Caco-2 (cell line): ENCODE results near the gene PAM. TPM values are rescaled to one million over a fixed set of nuclear protein-coding genes. Genes with fewer than 3 reads are reported as not detected.

Experiments used
- BruUV-seq: library from RNA; stranded (reverse); fragments of 400-500 nt; replicated peaks from 2 replicates; lab custom pipeline; 2021; lab: Mats Ljungman, UMichigan
- CTCF ChIA-PET: fragments of 300-600 bp; sonication (Branson Sonifier 250); formaldehyde crosslinking; loops from one replicate; lab custom pipeline; 2022; ENCODE audit warnings: antibody characterized with exemption; lab: Charles Lee
- POLR2A ChIA-PET: fragments of 300-600 bp; sonication (Branson Sonifier 250); formaldehyde crosslinking; loops from one replicate; lab custom pipeline; 2022; ENCODE audit warnings: antibody characterized with exemption; lab: Charles Lee
- DNase-seq, 2 experiments: peaks; one replicate each; pipeline versions ENCODE4 v3.0.0 to v3.0.0-alpha.2; 2020 to 2022
- H3K27me3 ChIP-seq: replicated peaks from 2 replicates; pipeline ENCODE4 v1.6.0; 2011; ENCODE audit warnings: low read length; ENCODE audit not compliant: control insufficient read depth, insufficient read depth
- H3K36me3 ChIP-seq: 2 replicates; pipeline ENCODE4 v1.5.1; 2011; ENCODE audit warnings: low read length; ENCODE audit not compliant: control insufficient read depth, insufficient read depth
- H3K4me1 ChIP-seq: fragments of 250-450 bp; sonication (Bioruptor Pico); 2 replicates; pipeline ENCODE4 v1.5.1; 2020; ENCODE audit warnings: mild to moderate bottlenecking
- H3K4me3 ChIP-seq: 2 replicates; pipeline ENCODE4 v1.5.1; 2011; ENCODE audit warnings: low read depth, mild to moderate bottlenecking, control low read depth, low read length
- H3K9me3 ChIP-seq: fragments of 250-450 bp; sonication (Bioruptor Pico); 2 replicates; pipeline ENCODE4 v1.5.1; 2020; ENCODE audit warnings: mild to moderate bottlenecking, moderate library complexity
- H3K27ac Mint-ChIP-seq: one replicate; pipeline ENCODE4 v1.8.0; 2022; ENCODE audit warnings: mixed read lengths; ENCODE audit not compliant: unreplicated experiment
- H3K27me3 Mint-ChIP-seq: one replicate; pipeline ENCODE4 v1.8.0; 2022; ENCODE audit warnings: mixed read lengths; ENCODE audit not compliant: insufficient read depth, unreplicated experiment
- H3K36me3 Mint-ChIP-seq: one replicate; pipeline ENCODE4 v1.8.0; 2022; ENCODE audit warnings: mild to moderate bottlenecking, mixed read lengths; ENCODE audit not compliant: insufficient read depth, unreplicated experiment
- H3K4me1 Mint-ChIP-seq: one replicate; pipeline ENCODE4 v1.8.0; 2022; ENCODE audit warnings: low read depth, mixed read lengths; ENCODE audit not compliant: unreplicated experiment
- H3K4me3 Mint-ChIP-seq: one replicate; pipeline ENCODE4 v1.8.0; 2022; ENCODE audit warnings: mild to moderate bottlenecking, moderate library complexity, mixed read lengths; ENCODE audit not compliant: unreplicated experiment
- H3K9me3 Mint-ChIP-seq: one replicate; pipeline ENCODE4 v1.8.0; 2022; ENCODE audit warnings: mixed read lengths; ENCODE audit not compliant: unreplicated experiment
- CTCF ChIP-seq, 2 experiments: fragments of 200-600 bp in 1 of 2; IDR thresholded peaks; 1 replicate in 1 of 2; 2 replicates in 1 of 2; pipeline versions ENCODE4 v1.5.1 to v1.8.0; 2011 to 2022; ENCODE audit warnings: antibody characterized with exemption in 1 of 2, control low read depth in 1 of 2, inconsistent platforms in 1 of 2, low read depth in 1 of 2, low read length in 1 of 2, mild to moderate bottlenecking in 1 of 2, moderate library complexity in 1 of 2; ENCODE audit not compliant: insufficient read depth in 1 of 2, severe bottlenecking in 1 of 2, unreplicated experiment in 1 of 2
- intact Hi-C: fragments of 100-400 bp; cut with micrococcal nuclease; formaldehyde crosslinking; loops from one replicate; pipeline ENCODE4 v1.10.0; 2022; ENCODE audit not compliant: unreplicated experiment
- total RNA-seq: library from RNA; stranded (reverse); gene quantifications from 2 replicates; pipeline ENCODE4 v1.2.3, GENCODE V29; 2022

PAM gene
- total RNA-seq, 1 experiment from 2014 or later, result 48.0 TPM

DNA sequence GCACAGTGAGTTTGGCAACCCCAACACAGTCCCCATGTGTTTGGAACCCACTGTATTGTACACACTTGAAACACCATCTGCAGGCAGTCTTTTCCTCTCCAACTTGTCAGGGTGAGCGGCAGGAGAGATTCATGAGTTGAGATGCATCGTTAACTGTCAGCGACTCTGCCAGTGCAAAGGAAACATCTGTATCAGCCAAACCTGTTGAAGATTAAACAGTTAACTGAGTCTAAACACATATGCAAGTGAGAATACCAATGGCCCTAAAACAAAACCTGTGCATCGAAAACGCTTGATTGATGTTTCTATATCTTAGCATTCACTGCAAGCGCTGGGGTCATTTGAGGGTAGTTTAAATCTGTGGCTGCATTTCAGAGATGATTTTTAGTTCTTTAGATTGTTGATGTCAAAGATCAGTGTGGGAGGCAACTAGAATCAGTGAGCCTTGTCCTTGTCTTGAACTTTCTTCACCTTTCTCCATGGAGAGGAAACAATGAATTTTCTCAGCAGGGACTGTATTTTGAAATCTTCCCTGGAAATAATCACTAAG lies 41.3 kb upstream of the PAM start:
- POLR2A ChIA-PET, result no interaction called here
- Histone ChIP-seq H3K27me3 (no peaks in the 10 kb centered on the region), H3K4me3 (no peak overlapping the region), H3K36me3 (no peaks in the 10 kb centered on the region), H3K9me3 (no peaks in the 10 kb centered on the region), H3K4me1 (no peaks in the 10 kb centered on the region)
- Mint-ChIP-seq H3K4me3 (no peak overlapping the region), H3K27ac (no peak overlapping the region), H3K4me1 (peaks cover 4% of the 10 kb centered on the region), H3K36me3 (no peaks in the 10 kb centered on the region), H3K9me3 (no peaks in the 10 kb centered on the region), H3K27me3 (peaks cover 4% of the 10 kb centered on the region)
- no peak for DNase-seq
- no TSS peak for BruUV-seq
- TF ChIP-seq CTCF (IDR thresholded peaks at IDR 0.05; ENCODE audit: insufficient read depth in 1 of 2, low read depth in 1 of 2, low read length in 1 of 2, severe bottlenecking in 1 of 2, unreplicated experiment in 1 of 2), result no peak
- CTCF ChIA-PET, result no interaction called here
- intact Hi-C loops, result no loop called here

- no peaks in the 10 kb centered on the region for H3K9me3 ChIP-seq
- ChIA-PET CTCF (no interaction called here), POLR2A (no interaction called here)
- no peaks in the 10 kb centered on the region; the same call in 1 of the 2 replicates for H3K4me1 ChIP-seq
- H3K4me1 Mint-ChIP-seq, result peaks cover 7% of the 10 kb centered on the region
- DNase-seq, result no peak
- no peak for TF ChIP-seq CTCF (IDR thresholded peaks at IDR 0.05; ENCODE audit: insufficient read depth in 1 of 2, low read depth in 1 of 2, low read length in 1 of 2, severe bottlenecking in 1 of 2, unreplicated experiment in 1 of 2)
- no peak overlapping the region for H3K4me3 Mint-ChIP-seq
- no peak overlapping the region for H3K4me3 ChIP-seq
- H3K27me3 Mint-ChIP-seq, result no peaks in the 10 kb centered on the region
- H3K36me3 Mint-ChIP-seq, result no peaks in the 10 kb centered on the region
- intact Hi-C loops, result no loop called here
- no peaks in the 10 kb centered on the region for H3K27me3 ChIP-seq
- H3K36me3 ChIP-seq, result no peaks in the 10 kb centered on the region
- no peak overlapping the region for H3K27ac Mint-ChIP-seq
- no TSS peak for BruUV-seq
- H3K9me3 Mint-ChIP-seq, result no peaks in the 10 kb centered on the region
These were observed 39.9 kb upstream of the PAM start for GRCh38 chr5:102715082-102715807.

DNA sequence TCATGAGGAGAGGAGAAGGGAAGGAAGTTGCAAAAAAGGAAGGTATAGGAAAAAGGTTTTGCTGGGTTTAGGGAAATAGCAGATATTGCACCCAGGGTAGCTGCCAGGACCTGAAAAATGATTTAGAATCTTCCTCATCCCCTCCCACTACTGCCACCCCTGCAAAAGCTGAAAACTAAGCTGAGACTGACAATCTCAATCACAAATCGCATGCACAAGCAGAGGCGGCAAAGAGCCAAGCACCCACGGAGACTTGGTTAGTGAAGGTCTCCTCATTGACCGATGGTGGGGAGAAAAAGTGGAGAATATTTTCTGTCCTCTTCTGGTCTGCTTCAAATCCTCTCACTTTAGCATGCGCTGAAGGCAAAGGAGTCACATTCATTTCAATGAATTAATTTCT lies 39.1 kb upstream of the PAM start:
- H3K9me3 ChIP-seq, result no peaks in the 10 kb centered on the region
- BruUV-seq, result no TSS peak
- no peaks in the 10 kb centered on the region for H3K36me3 Mint-ChIP-seq
- TF ChIP-seq CTCF (IDR thresholded peaks at IDR 0.05; ENCODE audit: insufficient read depth in 1 of 2, low read depth in 1 of 2, low read length in 1 of 2, severe bottlenecking in 1 of 2, unreplicated experiment in 1 of 2), result no peak
- intact Hi-C loops, result no loop called here
- no peaks in the 10 kb centered on the region for H3K9me3 Mint-ChIP-seq
- no peaks in the 10 kb centered on the region for H3K36me3 ChIP-seq
- DNase-seq, result no peak
- H3K4me1 ChIP-seq, result peaks cover 4% of the 10 kb centered on the region; the same call in 1 of the 2 replicates
- no peak overlapping the region for H3K4me3 Mint-ChIP-seq
- no peak overlapping the region for H3K27ac Mint-ChIP-seq
- H3K4me1 Mint-ChIP-seq, result peaks cover 7% of the 10 kb centered on the region
- no peaks in the 10 kb centered on the region for H3K27me3 Mint-ChIP-seq
- POLR2A ChIA-PET, result no interaction called here
- no peaks in the 10 kb centered on the region for H3K27me3 ChIP-seq
- CTCF ChIA-PET, result no interaction called here
- no peak overlapping the region for H3K4me3 ChIP-seq
